Astrocyte of the spinal cord (primary cell): ENCODE measurements around the gene SH2D7.
A peak's percentile ranks its signal among the peaks of the same experiment; 100 is the strongest.
"Not testable (repeated sequence)": the region's sequence is repeated elsewhere in the genome, so short reads cannot be mapped to it uniquely, and the experiment has no call there.

Experiments
- DNase-seq: peaks from one replicate; pipeline ENCODE4 v3.0.0; 2011; ENCODE audit warnings: low read depth, low spot score
- H3K4me3 ChIP-seq: 2 replicates; pipeline ENCODE4 v1.5.1; 2011; ENCODE audit warnings: low read depth, mild to moderate bottlenecking, low read length, moderate library complexity
- in situ Hi-C: cut with HindIII; loops from 2 replicates; pipeline ENCODE4 v1.10.0; 2017; ENCODE audit warnings: low sequenced_read_pairs
- TF ChIP-seq, protein P1 (sequence below): IDR thresholded peaks from 2 replicates; pipeline ENCODE4 v1.5.1; 2012; ENCODE audit warnings: low read depth, mild to moderate bottlenecking, low read length, inconsistent platforms

SH2D7 gene

DNA sequence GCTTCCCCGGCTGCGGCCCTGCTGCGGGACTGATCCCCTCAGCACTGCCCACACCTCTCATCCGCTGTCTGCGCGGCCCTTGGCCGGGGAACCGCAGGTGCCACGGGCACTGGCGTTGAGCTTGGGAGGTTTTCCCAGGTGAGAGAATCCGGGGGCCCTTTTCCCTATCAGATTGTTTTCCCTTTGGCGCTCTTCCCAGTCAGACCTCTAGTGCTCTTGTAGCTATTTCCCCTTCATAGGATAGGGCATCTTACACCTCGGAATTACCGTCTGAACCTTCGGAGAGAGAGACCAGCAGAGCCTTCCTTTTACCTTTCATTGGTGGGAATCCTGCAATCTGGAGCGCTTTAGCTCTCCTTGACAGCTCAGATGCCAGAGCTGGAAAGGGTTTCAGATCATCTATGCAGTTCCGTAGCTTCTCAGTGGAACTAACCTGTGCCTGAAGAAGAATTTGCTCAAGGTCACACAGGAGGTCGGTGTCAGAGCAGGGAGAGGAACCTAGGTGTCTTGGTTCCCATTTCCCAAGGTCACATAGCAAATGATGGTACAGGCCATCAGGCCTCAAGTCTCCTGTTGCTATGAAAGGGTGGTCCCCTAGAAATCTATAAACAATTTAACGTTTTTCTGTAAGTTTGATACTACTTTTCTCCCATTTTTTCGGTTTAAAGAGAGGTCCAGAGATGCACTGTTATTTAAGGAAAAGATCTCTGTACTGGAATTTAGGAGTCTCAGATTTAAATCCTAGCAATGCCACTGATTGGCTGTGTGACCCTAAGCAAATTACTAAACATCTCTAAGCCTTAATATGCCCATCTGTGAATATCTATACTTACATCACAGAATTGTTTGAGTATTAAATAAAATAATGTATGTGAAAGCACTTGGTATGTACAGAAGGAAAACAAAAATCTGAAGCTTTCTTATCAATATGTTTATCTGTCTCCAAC lies 57.7 kb downstream of the SH2D7 start:
- in situ Hi-C loops: no loop called here
- peak overlapping the region; percentile 72 for H3K4me3 ChIP-seq
- DNase-seq: peak; percentile 21
- TF ChIP-seq, protein P1, sequence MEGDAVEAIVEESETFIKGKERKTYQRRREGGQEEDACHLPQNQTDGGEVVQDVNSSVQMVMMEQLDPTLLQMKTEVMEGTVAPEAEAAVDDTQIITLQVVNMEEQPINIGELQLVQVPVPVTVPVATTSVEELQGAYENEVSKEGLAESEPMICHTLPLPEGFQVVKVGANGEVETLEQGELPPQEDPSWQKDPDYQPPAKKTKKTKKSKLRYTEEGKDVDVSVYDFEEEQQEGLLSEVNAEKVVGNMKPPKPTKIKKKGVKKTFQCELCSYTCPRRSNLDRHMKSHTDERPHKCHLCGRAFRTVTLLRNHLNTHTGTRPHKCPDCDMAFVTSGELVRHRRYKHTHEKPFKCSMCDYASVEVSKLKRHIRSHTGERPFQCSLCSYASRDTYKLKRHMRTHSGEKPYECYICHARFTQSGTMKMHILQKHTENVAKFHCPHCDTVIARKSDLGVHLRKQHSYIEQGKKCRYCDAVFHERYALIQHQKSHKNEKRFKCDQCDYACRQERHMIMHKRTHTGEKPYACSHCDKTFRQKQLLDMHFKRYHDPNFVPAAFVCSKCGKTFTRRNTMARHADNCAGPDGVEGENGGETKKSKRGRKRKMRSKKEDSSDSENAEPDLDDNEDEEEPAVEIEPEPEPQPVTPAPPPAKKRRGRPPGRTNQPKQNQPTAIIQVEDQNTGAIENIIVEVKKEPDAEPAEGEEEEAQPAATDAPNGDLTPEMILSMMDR: no peak

DNA sequence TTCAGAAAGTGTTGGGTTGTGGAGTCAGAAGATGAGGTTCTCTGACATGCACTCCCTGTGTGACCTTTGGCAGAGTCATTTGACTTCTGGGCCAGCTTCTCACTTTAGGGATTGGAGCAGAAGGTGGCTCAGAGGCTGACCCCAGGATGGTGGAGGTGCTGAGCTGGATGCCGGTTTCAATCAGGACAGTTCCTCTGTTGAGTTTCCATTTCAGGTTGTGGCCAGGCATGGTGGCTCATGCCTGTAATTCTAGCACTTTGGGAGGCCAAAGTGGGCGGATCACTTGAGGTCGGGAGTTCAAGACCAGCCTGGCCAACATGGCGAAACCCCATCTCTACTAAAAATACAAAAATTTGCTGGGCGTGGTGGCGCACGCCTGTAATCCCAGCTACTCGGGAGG lies 58.7 kb downstream of the SH2D7 start:
- in situ Hi-C loops, DNase-seq, H3K4me3 ChIP-seq: not testable (repeated sequence)
